Right cardiac atrium (tissue), 5 donors: ENCODE measurements around the gene REN. TPM values are rescaled to one million over a fixed set of nuclear protein-coding genes. Genes with fewer than 3 reads are reported as not detected.
A peak's percentile ranks its signal among the peaks of the same experiment; 100 is the strongest.

Experiments
- ATAC-seq, 2 donors: fragments of 200-7000 bp; cut with Tn5 transposase; one replicate each; pipeline versions ENCODE4 v1.8.0 to v1.9.1; 2020; ENCODE audit warnings: moderate library complexity in 2 of 2, mild to moderate bottlenecking in 1 of 2
- DNase-seq, 3 donors: peaks; one replicate each; pipeline ENCODE4 v3.0.0-alpha.2; 2020
- H3K27ac ChIP-seq: one replicate; pipeline ENCODE4 v1.5.1; 2013; ENCODE audit warnings: mild to moderate bottlenecking, low read length, control low read depth, moderate library complexity
- H3K27me3 ChIP-seq: one replicate; pipeline ENCODE4 v1.6.1; 2013; ENCODE audit not compliant: control insufficient read depth, insufficient read depth
- H3K4me1 ChIP-seq: one replicate; pipeline ENCODE4 v1.6.1; 2013; ENCODE audit warnings: low read length; ENCODE audit not compliant: control insufficient read depth, insufficient read depth
- H3K4me3 ChIP-seq: one replicate; pipeline ENCODE4 v1.5.1; 2013; ENCODE audit warnings: low read length, control low read depth
- H3K9me3 ChIP-seq: one replicate; pipeline ENCODE4 v1.6.1; 2013; ENCODE audit warnings: low read length; ENCODE audit not compliant: control insufficient read depth
- WGBS: extraction: QIAGEN DNeasy Blood & Tissue Kit; methylation state at CpG from one replicate; pipeline ENCODE4 v1.1.7; 2013; 5-methylcytosine and 5-hydroxymethylcytosine counted together
- intact Hi-C, 4 donors: fragments of 100-400 bp; cut with DNase I; formaldehyde crosslinking; loops; one replicate each; pipeline versions ENCODE4 v1.11.0 to v1.14.0; 2022 to 2023
- polyA plus RNA-seq: library from polyadenylated mRNA; stranded (reverse); fragments of 200-250 nt; gene quantifications from one replicate; pipeline ENCODE4 v1.2.3, GENCODE V29; 2013
- total RNA-seq, 4 donors: library from RNA; stranded (reverse); fragmentation: NEBNext Ultra II Directional; extraction: Animal tissue kit (Norgen Biotek cat#: 25700); gene quantifications; one replicate each; pipeline ENCODE4 v1.2.1, GENCODE V29; 2021
- donor health status: healthy with polysubstance abuse.
- donor health status: DM: no; HTN: yes; CAD: no.
- donor health status: DM: no; HTN: no; CAD: no.
- donor health status: DM: no; HTN: yes; CAD: no; lungs with severe emphysema.
- donor health status: DM: yes; HTN: yes; CAD: no.

The REN gene
- total and polyA plus RNA-seq, 5 donors: 0.51 to 2.9 (median 0.95) TPM; not detected in 1

DNA sequence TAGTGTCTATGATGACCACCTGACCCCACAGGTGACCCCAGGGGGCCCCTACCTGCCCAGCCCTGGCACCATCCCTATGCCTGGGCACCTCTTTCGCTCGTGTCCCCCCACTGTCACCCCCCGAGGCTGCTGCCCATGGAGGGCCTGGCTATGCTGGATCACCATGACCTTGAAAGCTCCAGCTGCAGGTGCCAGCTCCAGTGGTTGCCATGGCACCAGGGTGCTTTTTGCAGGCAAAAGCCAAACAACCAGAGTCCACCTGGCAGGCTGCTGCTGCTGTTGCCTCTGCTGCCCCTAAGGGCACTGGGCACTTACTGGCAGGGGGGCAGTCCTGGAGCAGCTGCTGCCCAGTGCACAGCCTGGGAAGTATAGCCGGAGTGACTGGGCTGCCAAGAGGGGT, 36.0 kb downstream of the REN start:
- DNase-seq (peak in 2 of 3 donors; percentile 34 to 62), ATAC-seq (no peak)
- Histone ChIP-seq H3K4me3 (no peak overlapping the region), H3K27ac (no peak overlapping the region), H3K4me1 (peaks cover 4% of the 10 kb centered on the region), H3K27me3 (no peaks in the 10 kb centered on the region), H3K9me3 (no peaks in the 10 kb centered on the region)
- 89% methylated on average over 4 of the region's 4 CpGs for WGBS
- intact Hi-C loops: no loop called here

DNA sequence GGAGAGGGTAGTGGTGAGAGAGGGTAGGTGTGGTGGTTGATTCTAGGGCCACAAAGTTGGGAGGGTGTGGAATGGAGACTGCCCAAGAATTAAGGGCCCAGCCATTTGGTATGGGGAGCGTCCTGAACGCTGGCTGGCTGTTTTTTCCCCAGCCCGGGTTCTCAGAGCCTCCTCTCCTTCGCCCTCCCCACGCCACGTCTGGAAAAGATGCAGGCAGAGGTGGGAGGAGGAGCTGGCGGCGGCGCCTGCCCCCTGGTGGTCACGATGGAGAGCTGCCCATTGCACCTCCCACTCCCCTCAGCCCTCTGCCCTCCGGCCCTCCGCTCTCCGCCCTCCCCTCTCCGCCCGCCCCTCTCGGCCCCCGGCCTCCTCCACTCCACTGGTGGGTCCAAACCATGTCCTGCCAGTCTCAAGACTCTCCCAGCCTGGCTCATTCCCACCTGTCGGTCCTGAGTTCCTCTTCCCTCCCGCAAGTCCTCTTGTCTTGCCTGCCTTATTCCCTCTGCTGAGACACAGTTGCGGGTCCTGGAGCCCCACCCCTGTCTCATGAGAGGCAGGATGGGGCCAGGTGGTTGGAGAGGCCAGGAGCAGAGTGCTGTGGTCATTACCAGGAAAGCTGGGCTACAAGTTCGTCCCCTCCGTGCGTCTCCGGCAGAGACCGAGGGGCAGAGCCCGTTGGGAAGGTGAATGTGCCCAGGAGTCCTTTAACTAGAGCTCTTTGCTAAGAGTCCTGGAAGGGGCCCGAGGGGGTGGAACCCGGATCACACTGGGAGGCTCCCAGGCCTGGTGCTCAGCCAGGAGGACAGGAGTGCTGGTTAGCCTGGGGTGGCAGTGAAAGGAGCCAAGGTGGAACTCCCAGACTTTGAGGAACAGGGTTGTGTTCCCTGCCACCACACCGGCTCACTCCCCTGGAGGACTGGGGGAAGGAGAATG, 36.9 kb downstream of the REN start:
- DNase-seq (peak; percentile 69 to 89 (median 85)), ATAC-seq (peak; percentile 85 to 86)
- H3K9me3 ChIP-seq: no peaks in the 10 kb centered on the region
- intact Hi-C loops: loop anchor here (2.0 to 5.0 kb wide), 4 partner anchors 57 to 267 kb away; partner anchors contain the start of genes SNRPE (in 1 of the 4) and SOX13 (in 1 of the 4)
- peaks cover 4% of the 10 kb centered on the region for H3K4me1 ChIP-seq
- 22% methylated on average over 29 of the region's 29 CpGs for WGBS
- H3K27me3 ChIP-seq: no peaks in the 10 kb centered on the region
- no peak overlapping the region for H3K4me3 ChIP-seq
- H3K27ac ChIP-seq: no peak overlapping the region

DNA sequence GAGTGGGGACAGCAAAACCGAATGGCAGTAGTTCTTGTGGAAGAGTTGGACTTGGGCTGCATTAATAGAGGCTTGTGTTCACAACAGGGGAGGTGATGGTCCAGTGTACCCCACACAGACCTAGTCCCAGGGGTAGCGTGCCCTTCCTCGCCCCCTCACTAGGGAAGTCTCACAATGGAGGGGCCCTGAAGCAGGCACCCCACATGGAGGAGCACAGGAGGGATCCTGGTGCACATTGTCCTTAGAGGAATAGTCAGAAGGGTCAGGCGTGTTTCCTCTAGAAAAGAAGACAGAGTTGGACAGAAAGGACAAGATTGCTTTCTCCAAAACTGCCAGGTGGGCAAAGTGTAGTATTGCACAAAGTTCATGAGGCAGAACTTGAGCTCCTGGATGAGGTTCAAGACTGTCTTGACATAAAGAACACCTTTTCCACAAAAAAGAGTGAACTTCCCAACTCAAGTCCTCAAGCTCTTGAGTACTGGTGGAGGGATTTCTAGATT, 37.6 kb downstream of the REN start:
- Histone ChIP-seq H3K9me3 (no peaks in the 10 kb centered on the region), H3K27ac (no peak overlapping the region), H3K4me1 (peaks cover 4% of the 10 kb centered on the region), H3K4me3 (no peak overlapping the region), H3K27me3 (no peaks in the 10 kb centered on the region)
- intact Hi-C loops: loop anchor here (2.0 to 5.0 kb wide), 4 partner anchors 56 to 266 kb away; partner anchors contain the start of genes SNRPE (in 1 of the 4) and SOX13 (in 1 of the 4)
- DNase-seq (no peak), ATAC-seq (no peak)
- WGBS: 68% methylated on average over 4 of the region's 4 CpGs

DNA sequence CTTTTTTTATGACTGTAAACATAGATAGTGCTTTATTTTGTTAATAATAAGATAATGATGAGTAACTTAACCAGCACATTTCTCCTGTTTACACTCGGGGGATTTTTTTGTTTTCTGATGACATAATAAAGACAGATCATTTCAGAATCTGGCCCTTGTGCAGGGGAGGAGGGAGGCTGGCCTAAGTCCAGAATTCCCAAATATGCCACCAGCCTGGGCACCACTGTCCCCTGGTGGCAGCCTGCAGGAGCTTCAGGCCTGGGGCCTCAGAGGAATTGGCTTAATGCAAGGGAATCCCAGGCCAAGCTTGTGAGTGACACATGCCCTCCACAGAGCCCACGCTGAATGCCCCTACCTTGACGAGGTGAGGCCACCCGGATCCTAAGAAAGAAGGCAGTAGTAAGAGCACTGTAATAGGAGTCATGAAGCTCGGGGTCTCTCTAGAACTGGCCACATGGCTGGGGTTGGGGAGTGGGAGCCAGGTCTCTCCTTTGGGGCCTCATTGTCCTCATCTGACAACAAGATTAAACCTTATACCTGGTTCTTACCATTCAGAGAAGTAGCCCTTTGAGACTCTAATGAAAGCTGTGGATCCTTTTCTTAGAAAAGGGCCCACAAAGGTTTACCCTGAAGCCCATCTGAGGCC, 38.4 kb downstream of the REN start:
- Histone ChIP-seq H3K4me1 (peaks cover 4% of the 10 kb centered on the region), H3K27ac (peak overlapping the region; percentile 31), H3K9me3 (no peaks in the 10 kb centered on the region), H3K4me3 (no peak overlapping the region), H3K27me3 (no peaks in the 10 kb centered on the region)
- peak; percentile 65 to 83 (median 80) for DNase-seq
- 40% methylated on average over 5 of the region's 5 CpGs for WGBS
- peak; percentile 24 to 53 for ATAC-seq
- intact Hi-C loops: loop anchor here (2.0 to 5.0 kb wide), 4 partner anchors 55 to 265 kb away; partner anchors contain the start of genes SNRPE (in 1 of the 4) and SOX13 (in 1 of the 4)

DNA sequence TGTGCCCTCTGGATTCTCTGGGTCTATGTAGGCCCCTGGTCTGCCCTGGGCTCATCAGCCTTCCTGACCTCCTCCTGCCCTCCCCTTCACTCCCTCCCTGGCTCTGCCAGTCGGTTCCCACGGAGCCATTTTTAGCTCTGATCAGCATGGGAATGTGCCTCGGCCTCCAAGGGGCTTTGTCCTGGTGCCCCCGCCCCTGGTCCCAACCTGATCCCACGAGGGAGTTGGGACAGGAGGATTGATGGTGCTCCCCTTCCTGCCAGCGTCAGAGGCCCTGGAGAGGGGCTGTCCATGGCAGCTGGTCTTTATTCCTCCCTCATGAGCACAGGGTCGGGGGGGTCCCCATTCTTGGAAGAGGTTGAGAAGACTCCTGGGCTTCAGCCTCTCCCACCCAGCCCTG, 39.2 kb downstream of the REN start:
- peaks cover 4% of the 10 kb centered on the region for H3K4me1 ChIP-seq
- no peaks in the 10 kb centered on the region for H3K9me3 ChIP-seq
- 35% methylated on average over 7 of the region's 7 CpGs for WGBS
- H3K4me3 ChIP-seq: no peak overlapping the region
- ATAC-seq (no peak), DNase-seq (no peak)
- H3K27ac ChIP-seq: no peak overlapping the region
- no peaks in the 10 kb centered on the region for H3K27me3 ChIP-seq
- intact Hi-C loops: loop anchor here in 3 of 4 donors (5.0 kb wide), 3 partner anchors 55 to 265 kb away; partner anchors contain the start of genes SNRPE (in 1 of the 3) and SOX13 (in 1 of the 3)

DNA sequence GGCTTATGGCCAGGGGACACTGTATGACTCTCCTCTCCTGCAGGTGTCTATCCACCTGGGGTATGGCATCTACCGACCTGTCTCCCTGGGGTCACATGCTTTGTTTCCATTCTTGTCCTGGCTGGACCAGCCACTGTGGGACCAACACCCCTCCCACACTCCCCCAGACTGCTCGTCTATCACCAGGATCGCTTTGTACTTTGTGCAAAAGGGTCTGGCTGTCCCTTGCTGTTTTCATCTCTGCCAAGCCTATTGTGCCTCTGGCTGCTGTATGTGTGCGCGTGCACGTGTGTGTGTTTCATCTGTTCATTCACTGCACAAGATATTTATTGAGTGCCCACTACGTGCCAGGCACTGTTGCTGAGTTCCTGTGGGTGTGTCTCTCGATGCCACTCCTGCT, 39.8 kb downstream of the REN start:
- Histone ChIP-seq H3K4me1 (peaks cover 4% of the 10 kb centered on the region), H3K4me3 (no peak overlapping the region), H3K27ac (no peak overlapping the region), H3K9me3 (no peaks in the 10 kb centered on the region), H3K27me3 (no peaks in the 10 kb centered on the region)
- intact Hi-C loops: loop anchor here in 3 of 4 donors (5.0 kb wide), 3 partner anchors 54 to 264 kb away; partner anchors contain the start of genes SNRPE (in 1 of the 3) and SOX13 (in 1 of the 3)
- ATAC-seq (no peak), DNase-seq (no peak)
- WGBS: 63% methylated on average over 8 of the region's 8 CpGs

DNA sequence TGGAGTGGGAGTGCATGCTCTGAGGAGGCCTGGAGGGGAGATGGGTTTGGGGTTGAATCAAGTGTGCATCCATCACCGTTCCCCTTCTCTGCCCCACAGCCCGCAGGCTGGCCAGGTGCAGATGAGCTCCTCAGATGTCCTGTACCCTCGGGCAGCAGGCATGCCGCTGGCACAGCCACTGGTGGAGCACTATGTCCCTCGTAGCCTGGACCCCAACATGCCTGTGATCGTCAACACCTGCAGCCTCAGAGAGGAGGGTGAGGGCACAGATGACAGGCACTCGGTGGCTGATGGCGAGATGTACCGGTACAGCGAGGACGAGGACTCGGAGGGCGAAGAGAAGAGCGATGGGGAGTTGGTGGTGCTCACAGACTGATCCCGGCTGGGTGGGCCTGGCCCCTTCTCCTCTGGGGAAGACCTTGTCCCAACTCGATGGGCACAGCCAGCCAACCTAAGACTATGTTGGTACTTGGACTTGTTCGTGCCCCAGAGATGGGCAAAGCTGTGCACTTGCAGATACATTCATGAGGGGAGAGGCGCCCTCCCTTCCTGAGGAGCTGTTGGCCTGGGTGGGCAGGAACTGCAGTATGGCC, 40.3 kb downstream of the REN start:
- DNase-seq (no peak), ATAC-seq (no peak)
- H3K27ac ChIP-seq: no peak overlapping the region
- no peaks in the 10 kb centered on the region for H3K9me3 ChIP-seq
- H3K4me1 ChIP-seq: peaks cover 4% of the 10 kb centered on the region
- H3K4me3 ChIP-seq: no peak overlapping the region
- no peaks in the 10 kb centered on the region for H3K27me3 ChIP-seq
- intact Hi-C loops: loop anchor here in 3 of 4 donors (5.0 kb wide), 3 partner anchors 54 to 264 kb away; partner anchors contain the start of genes SNRPE (in 1 of the 3) and SOX13 (in 1 of the 3)
- WGBS: 94% methylated on average over 18 of the region's 18 CpGs

DNA sequence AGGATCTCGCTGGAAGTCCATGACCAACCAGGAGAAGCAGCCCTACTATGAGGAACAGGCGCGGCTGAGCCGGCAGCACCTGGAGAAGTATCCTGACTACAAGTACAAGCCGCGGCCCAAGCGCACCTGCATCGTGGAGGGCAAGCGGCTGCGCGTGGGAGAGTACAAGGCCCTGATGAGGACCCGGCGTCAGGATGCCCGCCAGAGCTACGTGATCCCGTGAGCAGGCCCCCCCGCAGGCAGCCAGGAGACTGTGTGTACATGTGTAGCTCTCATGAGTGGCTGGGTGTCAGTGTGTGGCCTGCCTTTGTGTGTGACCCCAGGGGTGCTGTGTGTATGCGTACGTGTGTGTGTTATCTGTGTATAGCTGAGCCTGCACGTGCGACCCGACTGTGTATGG, 41.5 kb downstream of the REN start:
- Histone ChIP-seq H3K9me3 (no peaks in the 10 kb centered on the region), H3K27me3 (no peaks in the 10 kb centered on the region), H3K27ac (no peak overlapping the region), H3K4me1 (peaks cover 4% of the 10 kb centered on the region), H3K4me3 (no peak overlapping the region)
- intact Hi-C loops: loop anchor here in 3 of 4 donors (5.0 kb wide), 3 partner anchors 52 to 262 kb away; partner anchors contain the start of genes SNRPE (in 1 of the 3) and SOX13 (in 1 of the 3)
- no peak for DNase-seq
- WGBS: 92% methylated on average over 22 of the region's 22 CpGs
- ATAC-seq: no peak

DNA sequence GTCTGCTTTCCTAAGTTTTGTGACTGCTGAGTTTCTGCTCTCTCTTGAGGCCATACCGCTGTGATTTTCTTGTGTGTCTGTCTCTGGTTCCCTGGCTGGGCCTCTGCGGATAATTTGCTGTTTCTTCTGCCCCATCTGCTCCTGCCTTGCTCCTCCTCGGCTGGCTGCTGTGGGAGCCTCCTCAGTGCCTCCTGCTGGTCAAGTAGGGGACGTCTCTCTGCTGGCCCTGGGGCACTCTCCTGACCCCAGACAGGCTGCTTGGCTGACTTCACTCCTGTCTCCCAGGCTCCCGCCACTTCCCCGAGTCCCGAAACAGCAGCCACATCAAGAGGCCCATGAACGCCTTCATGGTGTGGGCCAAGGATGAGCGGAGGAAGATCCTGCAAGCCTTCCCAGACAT, 42.8 kb downstream of the REN start:
- DNase-seq (no peak), ATAC-seq (no peak)
- Histone ChIP-seq H3K27ac (no peak overlapping the region), H3K27me3 (no peaks in the 10 kb centered on the region), H3K4me3 (no peak overlapping the region), H3K9me3 (no peaks in the 10 kb centered on the region), H3K4me1 (peaks cover 4% of the 10 kb centered on the region)
- 71% methylated on average over 9 of the region's 9 CpGs for WGBS
- intact Hi-C loops: loop anchor here in 1 of 4 donors (2.0 kb wide), 1 partner anchor 47 kb away; no protein-coding TSS in a partner anchor

DNA sequence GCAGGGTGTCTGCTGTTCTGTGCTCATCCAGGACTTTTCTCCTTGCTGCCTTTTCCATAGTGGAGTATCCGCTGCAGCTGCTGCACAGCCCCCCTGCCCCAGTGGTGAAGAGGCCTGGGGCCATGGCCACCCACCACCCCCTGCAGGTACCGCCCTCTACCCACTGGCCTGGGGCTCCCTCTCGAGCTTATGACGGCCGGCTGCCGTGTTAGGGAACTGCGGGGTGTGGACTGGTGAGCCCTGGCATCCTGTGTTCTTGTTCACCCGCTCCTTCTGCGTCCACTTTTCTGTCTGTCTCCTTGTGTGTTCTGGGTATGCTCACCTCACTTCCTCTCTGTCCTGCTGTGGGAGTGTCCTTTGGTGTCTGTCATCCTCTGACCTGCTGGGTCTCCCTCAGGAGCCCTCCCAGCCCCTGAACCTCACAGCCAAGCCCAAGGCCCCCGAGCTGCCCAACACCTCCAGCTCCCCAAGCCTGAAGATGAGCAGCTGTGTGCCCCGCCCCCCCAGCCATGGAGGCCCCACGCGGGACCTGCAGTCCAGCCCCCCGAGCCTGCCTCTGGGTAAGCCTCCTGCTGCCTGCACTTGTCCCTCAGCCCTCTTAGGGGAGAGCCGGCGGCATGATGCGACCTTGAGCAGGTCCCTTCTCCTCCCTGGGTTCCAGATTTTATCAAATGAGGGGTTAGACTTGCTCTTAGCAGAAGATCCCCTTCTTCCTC, 44.1 kb downstream of the REN start:
- DNase-seq: no peak
- H3K4me1 ChIP-seq: peaks cover 3% of the 10 kb centered on the region
- H3K4me3 ChIP-seq: no peak overlapping the region
- H3K27me3 ChIP-seq: no peaks in the 10 kb centered on the region
- intact Hi-C loops: loop anchor here in 1 of 4 donors (2.0 kb wide), 1 partner anchor 45 kb away; no protein-coding TSS in a partner anchor
- H3K9me3 ChIP-seq: no peaks in the 10 kb centered on the region
- ATAC-seq: no peak
- WGBS: 93% methylated on average over 17 of the region's 17 CpGs
- H3K27ac ChIP-seq: no peak overlapping the region
